Karpas-422 (cell line): ENCODE data around the gene PRIMPOL. TPM values are rescaled to one million over a fixed set of nuclear protein-coding genes. Genes with fewer than 3 reads are reported as not detected.

ENCODE experiments used
- DNase-seq: peaks from one replicate; pipeline ENCODE4 v3.0.0-alpha.2; 2015
- H2AFZ ChIP-seq: fragments of 200-600 bp; sonication (generic); 2 replicates; pipeline ENCODE4 v1.6.1; 2014; ENCODE audit warnings: antibody characterized with exemption, low read length, mixed read lengths
- H3K27ac ChIP-seq: fragments of 200-600 bp; sonication (generic); 2 replicates; pipeline ENCODE4 v1.5.1; 2014; ENCODE audit warnings: mild to moderate bottlenecking, low read length, moderate library complexity
- H3K27me3 ChIP-seq: fragments of 200-600 bp; sonication (generic); 2 replicates; pipeline ENCODE4 v1.6.1; 2014; ENCODE audit warnings: low read length, mixed read lengths
- H3K36me3 ChIP-seq: fragments of 200-600 bp; sonication (generic); 2 replicates; pipeline ENCODE4 v1.6.1; 2014; ENCODE audit warnings: low read length, mixed read lengths; ENCODE audit not compliant: insufficient read depth
- H3K4me1 ChIP-seq: fragments of 200-600 bp; sonication (generic); 2 replicates; pipeline ENCODE4 v1.6.1; 2014; ENCODE audit warnings: mild to moderate bottlenecking, low read length, mixed read lengths
- H3K4me2 ChIP-seq: fragments of 200-600 bp; sonication (generic); 2 replicates; pipeline ENCODE4 v1.6.1; 2014; ENCODE audit warnings: low read length, low read depth, mild to moderate bottlenecking; ENCODE audit not compliant: poor library complexity, severe bottlenecking
- H3K4me3 ChIP-seq: fragments of 200-600 bp; sonication (generic); 2 replicates; pipeline ENCODE4 v1.5.1; 2014; ENCODE audit warnings: mild to moderate bottlenecking, antibody characterized with exemption, low read length, mixed read lengths
- H3K79me2 ChIP-seq: fragments of 200-600 bp; sonication (generic); 2 replicates; pipeline ENCODE4 v1.6.1; 2014; ENCODE audit warnings: mild to moderate bottlenecking, low read length, mixed read lengths
- H3K9ac ChIP-seq: fragments of 200-600 bp; sonication (generic); 2 replicates; pipeline ENCODE4 v1.6.0; 2014; ENCODE audit warnings: low read length
- H3K9me2 ChIP-seq: fragments of 200-600 bp; sonication (generic), shearing (Covaris generic); replicated peaks from 2 replicates; pipeline ENCODE4 v1.6.0; 2014; ENCODE audit warnings: mild to moderate bottlenecking, low read length, moderate library complexity; ENCODE audit not compliant: insufficient read depth
- H3K9me3 ChIP-seq: fragments of 300-700, 200-600 bp; sonication (generic); 2 replicates; pipeline ENCODE4 v1.6.1; 2014; ENCODE audit warnings: low read length, mixed read lengths
- H4K20me1 ChIP-seq: fragments of 200-600 bp; sonication (generic); 2 replicates; pipeline ENCODE4 v1.6.1; 2014; ENCODE audit warnings: mild to moderate bottlenecking, antibody characterized with exemption, low read length, low read depth; ENCODE audit not compliant: insufficient read depth
- total RNA-seq: library from RNA; depleted of rRNA; stranded (reverse); fragments of >200 nt; shearing (Covaris generic); gene quantifications from 2 replicates; pipeline ENCODE4 v1.2.3, GENCODE V29; 2014; ENCODE audit warnings: low replicate concordance

Gene PRIMPOL
- total RNA-seq, 1 experiment from 2014 or later, result 35.2 TPM

DNA sequence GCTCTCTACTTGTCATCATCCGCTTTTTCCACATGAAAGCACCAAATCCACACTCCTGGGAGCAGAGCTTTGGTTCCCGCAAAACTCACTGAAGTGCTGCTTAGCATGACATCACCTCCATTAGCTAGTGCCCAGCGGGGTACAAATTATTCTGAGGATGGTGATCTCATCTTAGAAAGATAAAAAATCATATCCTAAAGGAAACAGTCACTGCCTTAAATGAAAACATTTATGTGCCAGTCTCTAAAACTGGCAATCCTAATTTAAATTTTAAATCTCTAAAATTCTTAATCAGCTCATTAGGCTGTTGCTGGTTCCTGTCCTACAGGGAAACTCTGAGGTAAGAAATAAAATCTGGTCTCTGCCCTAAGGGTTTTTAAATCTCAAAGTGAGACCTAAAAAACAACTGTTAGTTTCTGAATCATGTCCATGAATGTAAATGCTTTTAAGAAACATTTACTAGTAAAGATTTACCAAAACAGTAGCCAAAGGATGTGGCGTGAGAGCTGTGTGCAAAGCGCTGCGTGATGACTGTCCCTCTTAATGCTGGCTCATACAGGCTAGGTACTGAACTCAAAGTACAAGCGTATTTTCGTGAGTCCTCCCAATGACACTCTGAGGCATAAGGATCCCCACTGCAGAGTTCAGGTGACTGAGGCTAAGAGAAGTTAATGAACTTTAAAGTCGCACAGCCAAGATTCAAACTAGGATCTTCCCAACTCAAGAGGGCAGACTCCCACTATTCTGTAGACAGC is 4.8 kb upstream of the PRIMPOL start:
- Histone ChIP-seq H4K20me1 (no peaks in the 10 kb centered on the region), H2AFZ (no peak overlapping the region), H3K9ac (no peak overlapping the region), H3K9me2 (no peaks in the 10 kb centered on the region), H3K36me3 (0 out of 2 replicates have a peak, but pooled peaks cover 2% of the 10 kb centered on the region), H3K27ac (no peak overlapping the region), H3K27me3 (no peaks in the 10 kb centered on the region), H3K4me2 (no peak overlapping the region), H3K4me1 (peaks cover 44% of the 10 kb centered on the region), H3K79me2 (peaks cover 91% of the 10 kb centered on the region), H3K4me3 (no peak overlapping the region), H3K9me3 (no peaks in the 10 kb centered on the region)
- DNase-seq, result no peak

DNA sequence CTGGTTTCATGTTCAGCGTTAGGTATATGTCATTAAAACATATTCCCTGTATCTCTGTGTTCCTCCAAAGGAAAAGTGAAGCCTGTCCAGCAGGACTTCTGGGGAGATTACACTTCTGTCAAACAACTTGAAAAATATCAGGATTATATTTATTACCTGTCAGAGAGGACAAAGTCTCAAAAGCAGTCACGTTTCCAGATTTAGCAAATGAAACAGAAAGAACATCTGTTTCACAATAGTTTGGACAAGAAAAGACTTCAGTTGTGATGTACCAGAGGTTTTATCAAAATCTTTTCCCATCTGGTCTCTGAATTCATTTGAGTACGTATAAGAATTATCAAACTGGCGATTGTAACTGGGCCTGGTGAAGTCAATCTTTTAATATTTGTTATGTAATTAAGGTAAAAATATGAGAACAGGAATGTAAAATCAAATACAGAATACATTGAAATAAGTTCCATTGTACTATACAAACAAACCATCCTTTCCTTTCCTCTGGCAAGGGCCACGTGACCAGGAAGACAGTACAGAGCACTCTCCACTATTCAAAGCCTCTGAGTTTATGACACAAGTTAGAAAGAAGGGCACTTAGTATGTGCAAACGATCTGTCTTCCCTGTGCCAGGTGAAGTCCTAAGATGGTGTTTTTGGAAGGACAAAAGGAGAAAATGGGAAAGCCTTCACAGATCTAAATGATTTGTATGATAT is 3.5 kb upstream of the PRIMPOL start:
- Histone ChIP-seq H3K27ac (peak overlapping the region; percentile 22), H3K27me3 (no peaks in the 10 kb centered on the region), H3K9ac (no peak overlapping the region), H3K4me3 (no peak overlapping the region), H2AFZ (no peak overlapping the region), H3K9me2 (no peaks in the 10 kb centered on the region), H4K20me1 (no peaks in the 10 kb centered on the region), H3K4me1 (peaks cover 46% of the 10 kb centered on the region), H3K36me3 (0 out of 2 replicates have a peak, but pooled peaks cover 2% of the 10 kb centered on the region), H3K4me2 (peak overlapping the region; percentile 88), H3K9me3 (no peaks in the 10 kb centered on the region), H3K79me2 (peaks cover 89% of the 10 kb centered on the region)
- DNase-seq, result no peak

DNA sequence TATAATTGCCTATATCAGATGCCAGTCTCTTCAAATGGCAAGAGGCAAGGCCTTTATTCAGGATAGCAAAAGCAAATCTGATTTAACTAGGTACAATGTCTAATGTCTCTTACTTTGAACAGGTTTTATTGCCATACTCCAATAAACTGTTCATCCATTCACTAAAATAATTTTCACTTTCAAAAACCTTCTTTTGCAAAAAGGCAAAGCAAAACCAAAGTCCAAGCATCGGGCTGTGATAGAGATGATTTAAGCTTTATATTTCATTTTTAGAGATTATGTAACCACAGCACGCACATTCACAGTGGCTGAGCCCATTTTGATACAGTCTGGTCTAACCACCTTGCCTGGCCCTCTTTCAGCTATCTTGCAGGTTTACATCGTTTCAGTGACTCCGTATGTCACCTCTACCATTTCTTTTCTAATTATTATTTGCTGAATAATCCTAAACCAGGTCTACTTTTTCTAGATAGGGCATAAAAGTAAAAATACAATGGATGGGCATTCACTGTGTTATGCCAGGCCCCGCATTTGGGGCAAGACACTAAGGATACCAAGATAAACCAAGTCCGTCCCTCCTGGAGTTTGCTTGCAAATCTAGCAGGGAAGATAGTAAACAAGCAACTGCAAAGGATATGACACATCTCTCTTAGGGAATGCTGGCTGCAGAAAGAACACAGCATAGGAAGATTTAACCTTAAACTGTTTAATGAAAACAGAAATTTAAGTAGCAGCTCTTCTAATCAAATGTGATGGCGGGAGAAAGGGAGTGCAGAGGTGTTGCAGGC is 2.1 kb upstream of the PRIMPOL start:
- Histone ChIP-seq H2AFZ (no peak overlapping the region), H3K4me2 (peak overlapping the region; percentile 88), H3K79me2 (peaks cover 77% of the 10 kb centered on the region), H3K9ac (peak overlapping the region; percentile 82), H3K36me3 (0 out of 2 replicates have a peak, but pooled peaks cover 2% of the 10 kb centered on the region), H3K9me2 (no peaks in the 10 kb centered on the region), H3K27me3 (no peaks in the 10 kb centered on the region), H3K27ac (peak overlapping the region; percentile 34; the same call in 1 of the 2 replicates), H3K4me3 (peak overlapping the region; percentile 86), H4K20me1 (no peaks in the 10 kb centered on the region), H3K4me1 (peaks cover 39% of the 10 kb centered on the region), H3K9me3 (no peaks in the 10 kb centered on the region)
- DNase-seq, result no peak

DNA sequence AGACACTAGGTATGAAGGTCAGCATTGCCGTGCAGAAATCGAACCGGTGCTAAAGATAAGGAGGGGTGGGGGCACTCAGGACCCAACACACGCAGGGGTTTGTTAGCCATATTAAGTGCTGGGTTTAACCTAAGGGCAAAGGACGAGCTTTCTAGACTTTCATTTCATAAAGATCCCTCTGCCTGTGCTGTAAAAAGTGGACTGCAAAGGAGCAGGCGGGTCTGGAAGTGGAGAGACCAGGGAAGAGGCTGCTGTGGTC is 1.6 kb upstream of the PRIMPOL start:
- Histone ChIP-seq H3K4me3 (peak overlapping the region; percentile 86), H3K9ac (peak overlapping the region; percentile 82), H3K4me1 (peaks cover 39% of the 10 kb centered on the region), H3K27ac (peak overlapping the region; percentile 34; the same call in 1 of the 2 replicates), H3K4me2 (peak overlapping the region; percentile 88), H3K36me3 (0 out of 2 replicates have a peak, but pooled peaks cover 2% of the 10 kb centered on the region), H4K20me1 (no peaks in the 10 kb centered on the region), H3K9me2 (no peaks in the 10 kb centered on the region), H3K27me3 (no peaks in the 10 kb centered on the region), H3K9me3 (no peaks in the 10 kb centered on the region), H2AFZ (no peak overlapping the region), H3K79me2 (peaks cover 72% of the 10 kb centered on the region)
- no peak for DNase-seq

DNA sequence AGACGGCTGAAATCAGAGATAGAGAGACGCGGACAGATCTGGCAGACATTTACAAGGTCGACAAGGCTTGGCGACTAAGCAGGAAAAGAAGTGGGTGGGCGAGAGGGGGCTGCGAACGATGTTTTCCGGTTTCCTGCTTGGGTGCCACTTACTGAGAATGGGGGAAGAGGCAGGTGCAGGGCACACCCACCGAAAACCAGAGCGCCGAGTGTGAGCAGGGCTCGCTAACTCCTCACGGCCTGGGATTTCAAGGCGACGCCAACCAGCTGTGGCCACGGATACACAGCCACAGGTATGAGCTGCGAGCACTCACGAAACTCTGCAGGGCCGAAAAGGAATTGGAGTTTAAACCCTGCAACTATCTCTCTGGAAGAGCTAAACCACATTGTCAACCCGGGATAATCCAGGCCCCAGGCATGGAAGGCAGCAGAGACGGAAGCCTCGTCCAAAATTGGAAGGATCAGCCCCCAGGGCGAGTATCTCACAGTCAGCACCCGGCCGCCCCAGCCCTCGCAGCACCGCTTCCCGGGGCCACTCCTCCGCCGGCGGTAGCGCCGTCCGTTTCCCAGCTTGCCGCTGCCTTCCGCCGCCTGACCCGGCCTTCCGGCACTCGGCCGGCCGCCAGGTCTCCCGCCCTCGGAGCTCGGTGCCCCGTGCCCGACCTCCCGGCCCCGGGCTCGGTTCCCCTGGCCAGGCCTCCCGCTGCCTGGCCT is 1.1 kb upstream of the PRIMPOL start:
- Histone ChIP-seq H2AFZ (no peak overlapping the region), H3K9ac (peak overlapping the region; percentile 82), H3K9me2 (no peaks in the 10 kb centered on the region), H3K4me3 (peak overlapping the region; percentile 86), H3K36me3 (0 out of 2 replicates have a peak, but pooled peaks cover 2% of the 10 kb centered on the region), H3K27ac (peak overlapping the region; percentile 61), H3K9me3 (no peaks in the 10 kb centered on the region), H3K4me1 (peaks cover 39% of the 10 kb centered on the region), H4K20me1 (no peaks in the 10 kb centered on the region), H3K27me3 (no peaks in the 10 kb centered on the region), H3K79me2 (peaks cover 69% of the 10 kb centered on the region), H3K4me2 (peak overlapping the region; percentile 88)
- peak; percentile 64 for DNase-seq

DNA sequence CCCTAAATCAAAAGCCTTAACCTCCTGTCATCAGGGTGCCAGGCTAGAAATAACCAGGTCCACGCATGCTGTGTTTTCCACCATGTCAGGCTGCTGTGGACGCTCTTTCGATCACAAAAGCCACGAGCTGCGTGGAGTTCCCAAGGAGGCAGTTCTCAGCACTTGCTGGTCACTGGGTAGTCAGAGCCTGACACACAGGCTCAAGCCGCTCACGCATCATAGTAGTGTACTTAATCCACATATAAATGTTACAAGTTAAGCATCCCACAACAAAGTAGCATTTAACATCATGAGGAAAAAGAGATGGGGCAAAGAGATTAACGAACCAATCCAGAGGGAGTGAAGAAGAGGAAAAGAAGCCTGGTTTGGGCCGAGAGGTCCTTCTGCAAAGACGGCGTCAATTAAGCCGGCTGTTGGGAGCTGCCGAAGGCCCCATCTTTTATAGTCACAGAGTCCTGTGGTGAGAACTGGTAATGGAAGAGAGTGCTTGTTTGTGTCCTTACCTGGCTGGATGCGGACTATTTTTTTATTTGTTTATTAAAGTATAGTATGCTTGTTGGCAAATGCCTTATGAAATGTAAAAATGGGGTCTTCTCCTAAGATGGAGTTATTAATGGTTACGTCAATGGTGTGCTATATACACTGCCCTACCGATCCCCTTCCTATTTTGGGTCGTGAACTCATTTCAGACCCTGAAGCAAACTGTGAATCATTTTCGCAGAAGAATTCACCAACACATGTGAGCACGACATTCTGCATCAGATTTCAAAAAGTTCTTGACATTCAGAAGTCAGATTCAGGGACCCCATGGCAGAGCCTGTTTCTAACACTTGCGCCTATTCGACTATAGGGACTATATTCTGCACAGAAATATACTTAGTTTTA is 675 bp downstream of the PRIMPOL start:
- H3K4me2 ChIP-seq, result peak overlapping the region; percentile 79
- 0 out of 2 replicates have a peak, but pooled peaks cover 2% of the 10 kb centered on the region for H3K36me3 ChIP-seq
- peak; percentile 50 for DNase-seq
- no peak overlapping the region for H2AFZ ChIP-seq
- H3K9me2 ChIP-seq, result no peaks in the 10 kb centered on the region
- peak overlapping the region; percentile 94 for H3K9ac ChIP-seq
- peaks cover 32% of the 10 kb centered on the region for H3K4me1 ChIP-seq
- peak overlapping the region; percentile 91 for H3K4me3 ChIP-seq
- H4K20me1 ChIP-seq, result no peaks in the 10 kb centered on the region
- H3K79me2 ChIP-seq, result peaks cover 52% of the 10 kb centered on the region
- no peaks in the 10 kb centered on the region for H3K27me3 ChIP-seq
- H3K9me3 ChIP-seq, result no peaks in the 10 kb centered on the region
- peak overlapping the region; percentile 70 for H3K27ac ChIP-seq

DNA sequence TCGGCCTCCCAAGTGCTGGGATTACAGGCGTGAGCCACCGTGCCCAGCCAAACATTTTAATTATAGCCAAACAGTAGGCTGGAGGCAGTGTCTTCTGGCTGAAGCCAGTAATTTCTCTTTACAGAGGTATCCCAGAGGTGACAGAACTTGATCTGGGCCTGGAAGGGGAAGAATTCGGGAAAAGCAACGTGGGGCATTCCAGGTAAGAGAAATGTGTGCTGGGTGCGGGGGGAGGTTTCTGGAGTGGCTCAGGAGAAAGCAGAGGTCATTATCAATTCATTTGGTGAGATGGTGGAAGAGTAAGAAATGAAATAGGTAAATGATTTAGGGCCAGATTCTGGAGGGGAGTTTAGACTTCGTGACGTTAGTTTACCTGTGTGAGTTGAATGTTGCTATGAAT is 2.4 kb downstream of the PRIMPOL start:
- Histone ChIP-seq H3K4me2 (no peak overlapping the region), H3K27me3 (no peaks in the 10 kb centered on the region), H3K27ac (no peak overlapping the region), H4K20me1 (no peaks in the 10 kb centered on the region), H3K9ac (no peak overlapping the region), H3K9me2 (no peaks in the 10 kb centered on the region), H3K9me3 (no peaks in the 10 kb centered on the region), H3K4me1 (peaks cover 25% of the 10 kb centered on the region), H3K36me3 (0 out of 2 replicates have a peak, but pooled peaks cover 2% of the 10 kb centered on the region), H3K79me2 (peaks cover 36% of the 10 kb centered on the region), H3K4me3 (no peak overlapping the region), H2AFZ (no peak overlapping the region)
- no peak for DNase-seq
